GM10248 (cell line): ENCODE measurements around the gene SSBP2.

Experiments used
- CTCF ChIA-PET: fragments of 300-600 bp; sonication (Branson Sonifier 250); formaldehyde crosslinking; extraction: SDS; loops from one replicate; lab custom pipeline; 2021; ENCODE audit warnings: antibody characterized with exemption; lab: Yijun Ruan, JAX
- POLR2A ChIA-PET: fragments of 350-650 bp; sonication (Branson Sonifier 250); formaldehyde crosslinking; extraction: SDS; loops from one replicate; lab custom pipeline; 2020; ENCODE audit warnings: antibody characterized with exemption; lab: Yijun Ruan, JAX
- DNase-seq: peaks from one replicate; pipeline ENCODE4 v3.0.0; 2012; ENCODE audit errors: extremely low spot score
- CTCF ChIP-seq: IDR thresholded peaks from 2 replicates; pipeline ENCODE4 v1.5.1; 2012; ENCODE audit warnings: mild to moderate bottlenecking, low read depth; ENCODE audit errors: extremely low read depth, missing control alignments, control extremely low read depth

SSBP2 gene

GRCh38 chr5:81708889-81709288 lies 42.0 kb downstream of the SSBP2 start:
- TF ChIP-seq CTCF: no peak

GRCh38 chr5:81703840-81704239 lies 47.1 kb downstream of the SSBP2 start:
- ChIA-PET POLR2A (no interaction called here), CTCF (interaction anchor here (0.8 to 1.6 kb wide), 2 partner anchors 11 to 464 kb away, joined by 3 to 7 read pairs; no protein-coding TSS in a partner anchor)
- no peak for DNase-seq
- TF ChIP-seq CTCF: no peak

More at GRCh38 chr5:81708889-81709288, 42.0 kb downstream of the SSBP2 start:
- ChIA-PET POLR2A (no interaction called here), CTCF (interaction anchor here (2.8 kb wide), 1 partner anchor 10 kb away, joined by 17 read pairs; no protein-coding TSS in a partner anchor)
- no peak for DNase-seq

- CTCF ChIA-PET: interaction anchor here (1.1 to 1.3 kb wide), 3 partner anchors 11 to 25 kb away, joined by 3 read pairs; no protein-coding TSS in a partner anchor
- DNase-seq: no peak
- TF ChIP-seq CTCF: no peak
- POLR2A ChIA-PET: no interaction called here
Observed at GRCh38 chr5:81700166-81700565, 50.7 kb downstream of the SSBP2 start.

GRCh38 chr5:81698813-81699212 lies 52.1 kb downstream of the SSBP2 start:
- no peak for DNase-seq
- no peak for TF ChIP-seq CTCF
- ChIA-PET CTCF (no interaction called here), POLR2A (no interaction called here)

- ChIA-PET CTCF (interaction anchor here (2.0 kb wide), 1 partner anchor 9 kb away, joined by 5 read pairs; no protein-coding TSS in a partner anchor), POLR2A (no interaction called here)
- no peak for DNase-seq
- TF ChIP-seq CTCF: no peak
Observed at GRCh38 chr5:81696418-81697397, 54.2 kb downstream of the SSBP2 start.

GRCh38 chr5:81694726-81695125 lies 56.2 kb downstream of the SSBP2 start:
- DNase-seq: no peak
- ChIA-PET POLR2A (no interaction called here), CTCF (no interaction called here)
- TF ChIP-seq CTCF: no peak
